ENCODE measurements around the gene ARHGAP15.

The ARHGAP15 gene

DNA sequence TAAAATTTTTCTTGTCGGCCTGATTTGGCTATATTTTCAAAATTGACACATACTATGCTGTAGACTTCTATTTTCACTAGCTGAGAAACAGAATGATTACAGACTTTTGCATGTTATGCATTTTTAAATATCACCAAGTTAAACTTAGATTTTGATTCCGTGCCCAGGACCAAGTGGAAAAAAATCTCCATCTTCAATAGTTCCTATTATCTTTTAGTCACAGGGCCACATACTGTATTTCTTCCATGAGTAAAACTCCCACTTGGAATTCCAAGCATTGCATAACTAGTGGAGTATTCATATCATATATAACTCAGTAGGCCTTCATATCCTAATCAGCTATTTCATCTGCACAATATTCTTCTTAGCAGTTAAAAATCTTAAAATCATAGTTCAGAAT is 470.9 kb downstream of the ARHGAP15 start:
- Histone ChIP-seq H3K4me3 (ENCODE audit: low read depth, low read length) (no peak overlapping the region), H3K23ac (ENCODE audit: low read length) (no peak overlapping the region), H3K27ac (ENCODE audit: low read depth, low read length) (no peak overlapping the region), H2AK5ac (ENCODE audit: low read length) (no peak overlapping the region), H3K4ac (ENCODE audit: low read depth, low read length) (no peak overlapping the region), H4K12ac (ENCODE audit: low read depth, low read length) (no peak overlapping the region), H4K8ac (ENCODE audit: low read depth, low read length) (no peak overlapping the region), H3K9ac (ENCODE audit: low read length) (no peak overlapping the region), H3K14ac (ENCODE audit: low read length) (no peak overlapping the region), H3K27me3 (ENCODE audit: insufficient read depth, low read length) (no peaks in the 10 kb centered on the region), H2BK12ac (ENCODE audit: low read length) (no peak overlapping the region), H2AFZ (ENCODE audit: insufficient read depth, low read length, poor library complexity) (no peak overlapping the region), H2BK120ac (ENCODE audit: insufficient read depth, low read length, poor library complexity) (no peak overlapping the region), H4K91ac (ENCODE audit: low read depth, low read length) (no peak overlapping the region), H3K4me1 (ENCODE audit: control insufficient read depth in 1 of 2, insufficient read depth in 2 of 2, low read length in 2 of 2) (no peaks in the 10 kb centered on the region), H2BK5ac (ENCODE audit: low read depth, low read length, poor library complexity) (no peak overlapping the region), H3K18ac (ENCODE audit: low read length) (no peak overlapping the region), H3K9me3 (ENCODE audit: insufficient read depth, low read depth, low read length) (no peaks in the 10 kb centered on the region), H3K79me1 (ENCODE audit: low read length) (no peaks in the 10 kb centered on the region), H3K36me3 (ENCODE audit: control insufficient read depth in 1 of 2, insufficient read depth in 2 of 2, low read length in 2 of 2) (no peaks in the 10 kb centered on the region), H3K4me2 (ENCODE audit: low read length) (no peak overlapping the region), H3K79me2 (ENCODE audit: control insufficient read depth, insufficient read depth, low read length, poor library complexity) (no peaks in the 10 kb centered on the region)
- DNase-seq = no peak
- WGBS (ENCODE audit: extremely low coverage, insufficient coverage, insufficient read length) = no CpG with 5 or more reads among the region's 2 CpGs

GRCh38 chr2:143601828-143602227 is 472.6 kb downstream of the ARHGAP15 start:
- Histone ChIP-seq H4K91ac (ENCODE audit: low read depth, low read length) (no peak overlapping the region), H3K9me3 (ENCODE audit: insufficient read depth, low read depth, low read length) (no peaks in the 10 kb centered on the region), H3K36me3 (ENCODE audit: control insufficient read depth in 1 of 2, insufficient read depth in 2 of 2, low read length in 2 of 2) (no peaks in the 10 kb centered on the region), H3K27me3 (ENCODE audit: insufficient read depth, low read length) (no peaks in the 10 kb centered on the region), H3K4me1 (ENCODE audit: control insufficient read depth in 1 of 2, insufficient read depth in 2 of 2, low read length in 2 of 2) (no peaks in the 10 kb centered on the region), H3K79me1 (ENCODE audit: low read length) (no peaks in the 10 kb centered on the region), H2AFZ (ENCODE audit: insufficient read depth, low read length, poor library complexity) (no peak overlapping the region), H3K4me2 (ENCODE audit: low read length) (no peak overlapping the region), H3K4ac (ENCODE audit: low read depth, low read length) (no peak overlapping the region), H3K14ac (ENCODE audit: low read length) (no peak overlapping the region), H2BK5ac (ENCODE audit: low read depth, low read length, poor library complexity) (no peak overlapping the region), H3K9ac (ENCODE audit: low read length) (no peak overlapping the region), H4K12ac (ENCODE audit: low read depth, low read length) (no peak overlapping the region), H3K4me3 (ENCODE audit: low read depth, low read length) (no peak overlapping the region), H3K79me2 (ENCODE audit: control insufficient read depth, insufficient read depth, low read length, poor library complexity) (no peaks in the 10 kb centered on the region), H3K23ac (ENCODE audit: low read length) (no peak overlapping the region), H2BK120ac (ENCODE audit: insufficient read depth, low read length, poor library complexity) (no peak overlapping the region), H3K27ac (ENCODE audit: low read depth, low read length) (no peak overlapping the region), H2BK12ac (ENCODE audit: low read length) (no peak overlapping the region), H4K8ac (ENCODE audit: low read depth, low read length) (no peak overlapping the region), H3K18ac (ENCODE audit: low read length) (no peak overlapping the region), H2AK5ac (ENCODE audit: low read length) (no peak overlapping the region)
- WGBS (ENCODE audit: extremely low coverage, insufficient coverage, insufficient read length) = no CpG with 5 or more reads among the region's 1 CpG
- no peak for DNase-seq

DNA sequence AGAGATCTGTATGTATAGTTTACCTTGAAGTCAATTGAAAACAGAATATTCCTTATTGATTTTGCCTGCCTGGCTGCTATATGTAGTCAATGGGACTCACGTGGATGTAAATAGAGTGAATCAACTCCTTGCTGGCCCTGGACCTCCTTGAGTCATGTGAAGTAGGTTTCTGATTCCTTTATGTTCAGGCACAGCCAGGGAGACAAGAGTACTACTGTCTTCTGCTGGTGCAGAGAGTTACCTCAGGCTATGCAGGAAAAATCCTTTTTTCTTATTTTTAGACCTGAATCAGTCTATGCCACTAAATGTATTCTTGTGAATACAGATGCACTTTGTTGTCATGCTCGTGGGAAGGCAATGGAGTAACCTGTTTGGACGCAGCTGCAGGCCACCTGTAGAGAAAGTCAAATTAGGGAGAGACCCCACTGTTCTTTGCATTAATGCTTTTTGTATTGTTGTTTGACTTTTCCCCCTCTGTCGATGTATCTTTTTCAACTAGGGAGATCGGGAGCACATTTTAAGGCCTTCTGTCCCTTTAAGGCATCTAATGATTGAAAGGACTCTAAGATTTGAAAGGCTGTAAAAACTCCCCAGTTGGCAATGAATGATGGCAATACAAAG is 473.9 kb downstream of the ARHGAP15 start:
- Histone ChIP-seq H2AK5ac (ENCODE audit: low read length) (no peak overlapping the region), H2BK12ac (ENCODE audit: low read length) (no peak overlapping the region), H3K18ac (ENCODE audit: low read length) (no peak overlapping the region), H3K4me3 (ENCODE audit: low read depth, low read length) (no peak overlapping the region), H2BK5ac (ENCODE audit: low read depth, low read length, poor library complexity) (no peak overlapping the region), H4K91ac (ENCODE audit: low read depth, low read length) (no peak overlapping the region), H3K79me1 (ENCODE audit: low read length) (no peaks in the 10 kb centered on the region), H3K9me3 (ENCODE audit: insufficient read depth, low read depth, low read length) (no peaks in the 10 kb centered on the region), H3K36me3 (ENCODE audit: control insufficient read depth in 1 of 2, insufficient read depth in 2 of 2, low read length in 2 of 2) (no peaks in the 10 kb centered on the region), H3K79me2 (ENCODE audit: control insufficient read depth, insufficient read depth, low read length, poor library complexity) (no peaks in the 10 kb centered on the region), H3K27ac (ENCODE audit: low read depth, low read length) (no peak overlapping the region), H2BK120ac (ENCODE audit: insufficient read depth, low read length, poor library complexity) (no peak overlapping the region), H3K4me2 (ENCODE audit: low read length) (no peak overlapping the region), H3K23ac (ENCODE audit: low read length) (no peak overlapping the region), H3K27me3 (ENCODE audit: insufficient read depth, low read length) (no peaks in the 10 kb centered on the region), H2AFZ (ENCODE audit: insufficient read depth, low read length, poor library complexity) (no peak overlapping the region), H3K4ac (ENCODE audit: low read depth, low read length) (no peak overlapping the region), H4K8ac (ENCODE audit: low read depth, low read length) (no peak overlapping the region), H3K9ac (ENCODE audit: low read length) (no peak overlapping the region), H3K4me1 (ENCODE audit: control insufficient read depth in 1 of 2, insufficient read depth in 2 of 2, low read length in 2 of 2) (no peaks in the 10 kb centered on the region), H3K14ac (ENCODE audit: low read length) (no peak overlapping the region), H4K12ac (ENCODE audit: low read depth, low read length) (no peak overlapping the region)
- no CpG with 5 or more reads among the region's 5 CpGs for WGBS (ENCODE audit: extremely low coverage, insufficient coverage, insufficient read length)
- no peak for DNase-seq

- no CpG with 5 or more reads among the region's 4 CpGs for WGBS (ENCODE audit: extremely low coverage, insufficient coverage, insufficient read length)
- Histone ChIP-seq H2BK5ac (ENCODE audit: low read depth, low read length, poor library complexity) (no peak overlapping the region), H4K8ac (ENCODE audit: low read depth, low read length) (no peak overlapping the region), H4K12ac (ENCODE audit: low read depth, low read length) (no peak overlapping the region), H3K27me3 (ENCODE audit: insufficient read depth, low read length) (no peaks in the 10 kb centered on the region), H2BK120ac (ENCODE audit: insufficient read depth, low read length, poor library complexity) (no peak overlapping the region), H3K18ac (ENCODE audit: low read length) (no peak overlapping the region), H3K79me1 (ENCODE audit: low read length) (no peaks in the 10 kb centered on the region), H2BK12ac (ENCODE audit: low read length) (no peak overlapping the region), H2AK5ac (ENCODE audit: low read length) (no peak overlapping the region), H3K36me3 (ENCODE audit: control insufficient read depth in 1 of 2, insufficient read depth in 2 of 2, low read length in 2 of 2) (no peaks in the 10 kb centered on the region), H3K9me3 (ENCODE audit: insufficient read depth, low read depth, low read length) (no peaks in the 10 kb centered on the region), H4K91ac (ENCODE audit: low read depth, low read length) (no peak overlapping the region), H3K14ac (ENCODE audit: low read length) (no peak overlapping the region), H3K27ac (ENCODE audit: low read depth, low read length) (no peak overlapping the region), H3K79me2 (ENCODE audit: control insufficient read depth, insufficient read depth, low read length, poor library complexity) (no peaks in the 10 kb centered on the region), H3K4me1 (ENCODE audit: control insufficient read depth in 1 of 2, insufficient read depth in 2 of 2, low read length in 2 of 2) (no peaks in the 10 kb centered on the region), H3K4ac (ENCODE audit: low read depth, low read length) (no peak overlapping the region), H3K23ac (ENCODE audit: low read length) (no peak overlapping the region), H3K4me2 (ENCODE audit: low read length) (no peak overlapping the region), H3K9ac (ENCODE audit: low read length) (no peak overlapping the region), H2AFZ (ENCODE audit: insufficient read depth, low read length, poor library complexity) (no peak overlapping the region), H3K4me3 (ENCODE audit: low read depth, low read length) (no peak overlapping the region)
- DNase-seq = no peak
These were observed 474.8 kb downstream of the ARHGAP15 start for GRCh38 chr2:143603846-143604565.

Measured in trophoblast cell (in vitro differentiated cells and primary cell).